GM15510 (cell line): ENCODE data around the gene COL25A1.

Experiments used
- POLR2A ChIP-seq: IDR thresholded peaks from 3 replicates; pipeline ENCODE4 v1.6.1; 2011; ENCODE audit warnings: borderline replicate concordance; ENCODE audit not compliant: insufficient read length; ENCODE audit errors: extremely low read depth

The COL25A1 gene

DNA sequence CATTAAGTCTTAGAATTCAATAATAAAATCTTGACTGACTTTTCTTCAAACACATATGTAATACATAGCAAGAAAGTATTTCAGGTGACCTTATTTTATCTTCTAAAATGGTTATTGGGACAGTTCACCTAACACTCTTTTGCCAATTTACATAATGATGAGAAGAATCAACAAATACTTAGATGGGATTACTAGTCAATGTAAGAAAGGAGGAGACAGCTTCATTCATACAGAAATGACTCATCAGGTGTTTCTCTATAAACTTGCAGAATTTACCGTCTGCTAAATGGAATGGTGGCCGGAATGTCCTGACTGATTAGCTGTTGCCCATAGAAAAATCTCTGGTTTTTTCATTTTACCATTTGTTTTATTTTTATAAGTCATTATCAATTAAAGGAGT, 424.6 kb downstream of the COL25A1 start:
- no peak for TF ChIP-seq POLR2A

- no peak for TF ChIP-seq POLR2A
Observed at GRCh38 chr4:108874806-108875205, 427.7 kb downstream of the COL25A1 start.

DNA sequence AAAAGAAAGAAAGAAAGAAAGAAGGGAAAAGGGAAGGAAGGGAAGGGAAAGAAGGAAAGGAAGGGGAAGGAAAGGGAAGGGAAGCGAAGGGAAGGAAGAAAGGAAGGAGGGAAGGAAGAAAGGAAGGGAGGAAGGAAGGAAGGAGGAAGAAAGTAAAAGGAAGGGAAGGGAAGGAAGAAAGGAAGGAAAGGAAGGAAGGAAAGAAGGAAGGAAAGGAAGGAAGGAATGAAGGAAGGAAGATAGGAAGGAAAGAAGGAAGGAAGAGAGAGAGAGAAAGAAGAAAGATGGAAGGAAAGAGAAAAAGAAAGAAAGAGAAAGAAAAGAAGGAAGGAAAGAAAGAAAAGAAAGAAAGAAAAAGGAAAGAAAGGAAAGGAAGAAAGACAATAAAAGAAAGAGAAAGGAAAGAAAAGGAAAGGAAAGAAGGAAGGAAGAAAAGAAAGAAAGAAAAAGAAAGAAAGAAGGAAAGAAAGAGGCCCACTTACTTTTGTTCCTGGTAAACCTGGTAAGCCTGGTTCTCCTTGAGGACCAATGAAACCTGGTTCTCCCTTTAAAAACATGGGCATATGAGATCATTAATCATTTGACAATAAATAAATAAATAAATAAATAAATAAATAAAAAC, 433.7 kb downstream of the COL25A1 start:
- no peak for TF ChIP-seq POLR2A

DNA sequence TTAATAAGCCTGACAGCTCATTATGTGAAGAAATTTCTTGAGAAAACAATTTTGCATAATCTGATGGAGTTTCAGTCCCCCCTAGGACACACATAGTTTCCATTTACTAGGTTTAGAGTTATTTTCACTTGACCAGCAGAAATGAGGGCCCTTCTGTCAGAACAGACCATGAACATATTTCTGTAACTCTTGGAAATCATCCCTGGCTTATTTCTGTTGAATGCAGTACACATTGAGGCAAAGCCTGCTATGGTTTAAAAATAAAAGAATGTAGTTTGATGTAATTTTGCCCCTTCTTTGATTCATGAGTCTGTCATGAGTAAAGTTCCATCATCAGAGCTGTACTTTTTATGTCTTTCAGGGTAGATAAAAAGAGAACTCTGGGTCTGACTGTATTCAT, 435.0 kb downstream of the COL25A1 start:
- no peak for TF ChIP-seq POLR2A

DNA sequence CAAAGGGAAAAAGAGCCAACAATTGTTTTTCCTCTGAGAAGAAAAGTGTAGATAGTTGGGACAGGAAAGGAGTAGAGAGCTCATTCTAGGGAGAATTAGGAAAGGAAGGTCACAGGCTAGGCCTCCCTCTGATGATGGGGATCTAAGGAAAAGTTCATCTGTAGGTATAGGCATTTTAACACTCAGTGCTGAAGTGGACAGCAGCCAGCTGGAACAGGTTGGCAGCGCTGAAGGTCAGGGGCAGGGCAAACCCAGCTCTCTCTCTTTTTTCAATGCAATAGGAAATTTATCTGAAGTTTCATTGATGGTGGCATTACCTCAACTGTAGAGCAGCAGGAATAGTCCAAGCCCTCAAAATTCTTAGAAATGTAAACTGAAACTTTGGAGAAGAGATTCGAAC, 441.1 kb downstream of the COL25A1 start:
- no peak for TF ChIP-seq POLR2A

- no peak for TF ChIP-seq POLR2A
Observed at GRCh38 chr4:108854786-108855185, 447.7 kb downstream of the COL25A1 start.

GRCh38 chr4:108852691-108853090, 449.8 kb downstream of the COL25A1 start:
- no peak for TF ChIP-seq POLR2A

GRCh38 chr4:108851366-108851765, 451.1 kb downstream of the COL25A1 start:
- TF ChIP-seq POLR2A, result no peak

DNA sequence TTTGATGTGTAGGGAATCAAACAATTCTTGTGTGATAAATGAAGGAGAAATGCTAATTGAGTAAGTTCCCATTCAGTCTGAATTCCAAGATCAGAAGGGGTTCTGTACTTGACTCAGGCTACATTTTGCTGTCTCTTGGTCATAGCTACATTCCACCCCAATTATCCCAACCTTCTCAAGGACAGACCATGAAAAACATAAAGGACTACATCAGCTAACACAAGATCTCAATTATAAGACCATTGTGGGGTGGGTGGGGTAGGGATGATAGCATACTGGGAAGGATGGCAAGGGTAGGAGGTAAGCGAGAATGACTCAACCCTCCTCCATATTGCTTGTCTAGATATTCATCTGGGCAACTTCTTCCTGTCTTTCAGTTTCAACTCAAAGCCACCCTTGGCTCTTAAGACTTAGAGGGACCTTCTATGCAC, 452.2 kb downstream of the COL25A1 start:
- no peak for TF ChIP-seq POLR2A

DNA sequence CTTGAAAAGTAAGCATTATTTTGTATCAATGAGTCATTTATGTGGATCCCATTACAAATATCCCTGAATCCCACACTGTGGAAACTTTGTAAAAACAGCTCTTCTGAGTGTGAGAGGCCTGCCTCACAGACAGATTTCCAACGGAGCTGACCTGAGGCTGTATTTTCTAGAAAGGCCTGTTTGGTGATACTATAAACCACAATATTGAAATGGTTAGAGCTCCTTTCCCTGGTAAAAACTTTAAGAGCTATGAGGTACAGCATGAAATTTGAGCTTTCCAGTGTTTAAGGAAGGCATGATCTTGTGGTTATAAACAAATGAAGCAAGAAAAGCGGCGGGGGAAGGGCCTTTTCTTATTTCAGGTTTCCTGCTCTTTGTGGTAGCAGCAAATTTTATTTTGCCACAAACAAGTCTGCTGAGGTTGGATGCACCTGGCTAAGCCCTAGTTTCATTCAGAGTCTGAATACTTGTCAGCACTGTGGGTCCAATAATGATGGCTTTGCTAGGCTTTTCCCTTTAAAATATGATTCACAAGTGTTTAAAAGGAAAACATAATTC, 452.8 kb downstream of the COL25A1 start:
- TF ChIP-seq POLR2A, result no peak

- TF ChIP-seq POLR2A, result no peak
Observed at GRCh38 chr4:108846568-108846967, 455.9 kb downstream of the COL25A1 start.

- TF ChIP-seq POLR2A, result no peak
Observed at GRCh38 chr4:108840426-108840975, 462.0 kb downstream of the COL25A1 start.

- no peak for TF ChIP-seq POLR2A
Observed at GRCh38 chr4:108839333-108839732, 463.1 kb downstream of the COL25A1 start.

DNA sequence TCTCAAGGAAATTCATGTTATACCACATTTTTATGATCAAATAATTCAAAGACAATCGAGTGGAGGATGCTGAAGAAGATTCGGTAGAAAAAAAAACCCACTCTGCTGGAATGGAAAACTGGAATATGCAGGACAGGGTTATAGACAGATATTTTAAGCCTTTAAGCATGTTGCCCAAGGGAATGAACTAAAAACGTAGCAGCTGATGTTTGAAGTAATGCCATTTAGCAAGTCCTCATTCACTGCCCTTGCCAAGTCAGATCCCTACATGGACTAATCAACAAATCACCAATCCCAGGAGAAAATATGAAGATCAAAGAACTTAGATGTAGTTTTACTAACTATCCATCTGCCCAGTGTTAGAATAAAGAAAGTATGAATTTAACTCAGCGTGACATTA, 464.0 kb downstream of the COL25A1 start:
- no peak for TF ChIP-seq POLR2A

GRCh38 chr4:108834835-108835384, 467.5 kb downstream of the COL25A1 start:
- TF ChIP-seq POLR2A, result no peak

DNA sequence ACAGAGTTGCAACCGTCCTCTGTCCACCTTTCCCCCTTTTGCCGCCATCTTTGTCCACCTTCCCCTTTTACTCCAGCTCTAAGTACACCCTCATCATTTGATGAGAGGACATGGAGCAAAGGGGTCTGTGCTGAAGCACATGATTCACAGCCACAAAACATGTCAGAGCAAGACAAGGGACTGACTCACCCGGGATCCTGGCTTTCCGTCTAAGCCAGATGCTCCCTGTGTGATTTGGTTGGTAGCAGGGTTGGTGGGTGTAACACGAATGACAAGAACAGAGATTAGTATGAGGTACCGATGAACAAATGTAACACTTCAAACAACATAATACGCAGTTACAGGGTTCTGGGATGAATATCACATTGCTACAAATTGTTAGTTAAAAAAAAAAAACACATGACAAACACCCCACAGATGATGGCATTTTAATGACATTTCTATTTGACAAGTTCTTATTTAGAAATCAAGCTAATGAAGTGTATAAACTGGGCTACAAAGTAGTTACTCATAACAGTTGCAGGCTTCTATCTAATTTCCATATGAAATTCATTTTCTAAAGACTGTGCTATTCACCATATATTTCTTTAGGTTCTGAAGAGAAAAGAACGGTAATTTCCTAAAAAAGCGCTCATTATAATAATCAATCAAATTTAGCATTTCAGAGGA, 468.2 kb downstream of the COL25A1 start:
- no peak for TF ChIP-seq POLR2A

DNA sequence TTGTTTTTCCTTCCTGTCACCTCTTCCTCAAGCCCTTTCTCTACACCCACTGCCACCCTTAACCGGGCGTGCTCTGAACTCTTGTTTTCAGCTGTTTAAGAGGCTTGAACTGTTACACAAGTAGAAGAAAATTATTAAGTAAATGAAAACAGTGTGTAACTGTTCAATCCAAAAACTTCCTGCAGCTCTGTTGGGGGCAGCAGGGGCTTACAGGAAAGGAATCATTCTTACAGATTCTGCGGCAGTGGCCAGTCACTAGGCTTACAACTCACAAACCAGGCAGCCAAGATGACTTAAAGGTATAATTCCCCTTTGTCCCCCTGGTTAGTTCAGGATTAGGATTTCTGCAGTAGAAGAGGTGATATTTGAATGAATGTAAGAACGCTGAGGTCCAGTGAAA, 469.4 kb downstream of the COL25A1 start:
- no peak for TF ChIP-seq POLR2A

- no peak for TF ChIP-seq POLR2A
Observed at GRCh38 chr4:108831886-108832285, 470.6 kb downstream of the COL25A1 start.
